Tibial nerve (tissue), 4 donors: ENCODE data around the gene ACOXL.

ENCODE experiments used
- CTCF ChIP-seq, 5 experiments: fragments of 200-600 bp in 3 of 5; fragments of 450-650 bp in 2 of 5; sonication (generic) in 3 of 5; IDR thresholded peaks; one replicate each; pipeline ENCODE4 v1.5.1; 2016 to 2019; ENCODE audit warnings: antibody characterized with exemption in 5 of 5, mild to moderate bottlenecking in 3 of 5, moderate library complexity in 2 of 5
- EP300 ChIP-seq, 2 donors: sonication (generic); formaldehyde crosslinking; IDR thresholded peaks; one replicate each; pipeline ENCODE4 v1.6.1; 2017; ENCODE audit warnings: antibody characterized with exemption in 2 of 2, mild to moderate bottlenecking in 1 of 2
- POLR2A ChIP-seq, 2 donors: fragments of 450-650 bp; IDR thresholded peaks; one replicate each; pipeline ENCODE4 v1.6.1; 2017; ENCODE audit warnings: antibody characterized with exemption in 2 of 2, mild to moderate bottlenecking in 2 of 2, moderate library complexity in 2 of 2

GRCh38 chr2:110791435-110791834 lies 59.1 kb downstream of the ACOXL start:
- TF ChIP-seq CTCF (IDR thresholded peaks at IDR 0.05): no peak
- TF ChIP-seq POLR2A (IDR thresholded peaks at IDR 0.05): no peak
- TF ChIP-seq EP300 (IDR thresholded peaks at IDR 0.05): no peak
